Lung (tissue), 12 donors: ENCODE measurements around the gene ADGRF1. TPM values are rescaled to one million over a fixed set of nuclear protein-coding genes. Genes with fewer than 3 reads are reported as not detected.

ENCODE experiments used
- ATAC-seq: fragments of 200-7000 bp; cut with Tn5 transposase; one replicate; pipeline ENCODE4 v1.9.1; 2020; ENCODE audit warnings: moderate number of reproducible peaks; ENCODE audit not compliant: insufficient read depth, low FRiP score
- DNase-seq, 3 donors: peaks; one replicate each; pipeline ENCODE4 v3.0.0-alpha.2; 2013 to 2017
- H3K27ac ChIP-seq, 2 donors: one replicate each; pipeline ENCODE4 v1.5.1; 2013; ENCODE audit warnings: mild to moderate bottlenecking in 2 of 2, moderate library complexity in 2 of 2, control low read depth in 1 of 2, inconsistent platforms in 1 of 2, low read depth in 1 of 2, low read length in 1 of 2
- H3K27me3 ChIP-seq, 3 donors: one replicate each; pipeline ENCODE4 v1.5.1; 2013; ENCODE audit warnings: low read length in 2 of 3; ENCODE audit not compliant: control insufficient read depth in 3 of 3, insufficient read depth in 3 of 3
- H3K36me3 ChIP-seq, 4 donors: one replicate each; pipeline ENCODE4 v1.5.1; 2013; ENCODE audit warnings: low read length in 4 of 4, mild to moderate bottlenecking in 1 of 4, moderate library complexity in 1 of 4; ENCODE audit not compliant: control insufficient read depth in 4 of 4, insufficient read depth in 4 of 4
- H3K4me1 ChIP-seq, 5 donors: one replicate each; pipeline ENCODE4 v1.5.1; 2013; ENCODE audit warnings: low read length in 5 of 5, mild to moderate bottlenecking in 2 of 5, moderate library complexity in 1 of 5; ENCODE audit not compliant: control insufficient read depth in 5 of 5, insufficient read depth in 5 of 5
- H3K4me3 ChIP-seq: one replicate; pipeline ENCODE4 v1.5.1; 2013; ENCODE audit warnings: mild to moderate bottlenecking, control low read depth, moderate library complexity
- H3K9ac ChIP-seq, 2 donors: one replicate each; pipeline ENCODE4 v1.5.1; 2013; ENCODE audit warnings: low read length in 2 of 2, control low read depth in 1 of 2; ENCODE audit not compliant: insufficient read depth in 1 of 2
- H3K9me3 ChIP-seq, 4 donors: one replicate each; pipeline ENCODE4 v1.5.1; 2013; ENCODE audit warnings: low read length in 3 of 4, mild to moderate bottlenecking in 1 of 4, moderate library complexity in 1 of 4; ENCODE audit not compliant: control insufficient read depth in 4 of 4, insufficient read depth in 3 of 4
- CTCF ChIP-seq: IDR thresholded peaks from 2 replicates; pipeline ENCODE4 v1.5.1; 2012; ENCODE audit warnings: mild to moderate bottlenecking; ENCODE audit errors: control extremely low read depth, extremely low read depth
- WGBS, 2 donors: extraction: QIAGEN DNeasy Blood & Tissue Kit; methylation state at CpG; one replicate each; pipeline ENCODE4 v1.1.7; 2013; 5-methylcytosine and 5-hydroxymethylcytosine counted together
- polyA plus RNA-seq, 2 donors: library from polyadenylated mRNA; stranded (reverse); fragments of 200-250 nt; gene quantifications; one replicate each; pipeline ENCODE4 v1.2.1, GENCODE V29; 2013
- total RNA-seq, 2 donors: library from RNA; depleted of rRNA in 1 of 2; stranded (reverse); fragments of >200 nt in 1 of 2; gene quantifications; one replicate each; pipeline ENCODE4 v1.2.1, GENCODE V29; 2014 to 2021
- donor health status: control.
- donor health status: control.
- donor health status: Bipolar disorder and iron deficiency.
- donor health status: healthy.
- donor health status: DM: yes; HTN: yes; CAD: no.

Gene ADGRF1
- total and polyA plus RNA-seq, 4 donors, result 4.0 to 23.3 (median 12.6) TPM

GRCh38 chr6:47075168-47075567, 33.0 kb upstream of the ADGRF1 start:
- Histone ChIP-seq H3K4me1 (peaks cover 0 to 27% (median 12%) of the 10 kb centered on the region in 5 donors), H3K9ac (no peak overlapping the region), H3K36me3 (no peaks in the 10 kb centered on the region), H3K27ac (peak overlapping the region in 1 of 2 donors; percentile 21), H3K27me3 (no peaks in the 10 kb centered on the region), H3K9me3 (no peaks in the 10 kb centered on the region), H3K4me3 (no peak overlapping the region)
- 85 to 92% methylated on average over 4 of the region's 4 CpGs for WGBS, 2 donors
- ATAC-seq (no peak), DNase-seq (peak in 1 of 3 donors; percentile 52)
- TF ChIP-seq CTCF, result no peak

- no peak overlapping the region for H3K4me3 ChIP-seq
- TF ChIP-seq CTCF, result no peak
- peaks cover 0 to 27% (median 12%) of the 10 kb centered on the region in 5 donors for H3K4me1 ChIP-seq
- H3K27ac ChIP-seq, result peak overlapping the region in 1 of 2 donors; percentile 37
- ATAC-seq, result no peak
- H3K27me3 ChIP-seq, result no peaks in the 10 kb centered on the region
- no peaks in the 10 kb centered on the region for H3K9me3 ChIP-seq
- 60 to 74% methylated on average over 5 of the region's 5 CpGs for WGBS, 2 donors
- DNase-seq, result no peak
- no peak overlapping the region for H3K9ac ChIP-seq
- no peaks in the 10 kb centered on the region for H3K36me3 ChIP-seq
Measured at GRCh38 chr6:47073125-47074110, 31.3 kb upstream of the ADGRF1 start.

- no peak overlapping the region for H3K27ac ChIP-seq
- peak; percentile 64 for ATAC-seq
- TF ChIP-seq CTCF, result no peak
Measured at GRCh38 chr6:47072667-47073066, 30.5 kb upstream of the ADGRF1 start.

More at GRCh38 chr6:47072667-47073066, 30.5 kb upstream of the ADGRF1 start:
- no peaks in the 10 kb centered on the region for H3K27me3 ChIP-seq
- DNase-seq, result peak in 1 of 3 donors; percentile 11
- no peaks in the 10 kb centered on the region for H3K36me3 ChIP-seq
- no peak overlapping the region for H3K9ac ChIP-seq
- no peak overlapping the region for H3K4me3 ChIP-seq
- peaks cover 0 to 27% (median 12%) of the 10 kb centered on the region in 5 donors for H3K4me1 ChIP-seq
- WGBS, 2 donors, result 40 to 64% methylated on average over 1 of the region's 1 CpG
- no peaks in the 10 kb centered on the region for H3K9me3 ChIP-seq
